ENCODE measurements around the gene AMOTL1.

DNA sequence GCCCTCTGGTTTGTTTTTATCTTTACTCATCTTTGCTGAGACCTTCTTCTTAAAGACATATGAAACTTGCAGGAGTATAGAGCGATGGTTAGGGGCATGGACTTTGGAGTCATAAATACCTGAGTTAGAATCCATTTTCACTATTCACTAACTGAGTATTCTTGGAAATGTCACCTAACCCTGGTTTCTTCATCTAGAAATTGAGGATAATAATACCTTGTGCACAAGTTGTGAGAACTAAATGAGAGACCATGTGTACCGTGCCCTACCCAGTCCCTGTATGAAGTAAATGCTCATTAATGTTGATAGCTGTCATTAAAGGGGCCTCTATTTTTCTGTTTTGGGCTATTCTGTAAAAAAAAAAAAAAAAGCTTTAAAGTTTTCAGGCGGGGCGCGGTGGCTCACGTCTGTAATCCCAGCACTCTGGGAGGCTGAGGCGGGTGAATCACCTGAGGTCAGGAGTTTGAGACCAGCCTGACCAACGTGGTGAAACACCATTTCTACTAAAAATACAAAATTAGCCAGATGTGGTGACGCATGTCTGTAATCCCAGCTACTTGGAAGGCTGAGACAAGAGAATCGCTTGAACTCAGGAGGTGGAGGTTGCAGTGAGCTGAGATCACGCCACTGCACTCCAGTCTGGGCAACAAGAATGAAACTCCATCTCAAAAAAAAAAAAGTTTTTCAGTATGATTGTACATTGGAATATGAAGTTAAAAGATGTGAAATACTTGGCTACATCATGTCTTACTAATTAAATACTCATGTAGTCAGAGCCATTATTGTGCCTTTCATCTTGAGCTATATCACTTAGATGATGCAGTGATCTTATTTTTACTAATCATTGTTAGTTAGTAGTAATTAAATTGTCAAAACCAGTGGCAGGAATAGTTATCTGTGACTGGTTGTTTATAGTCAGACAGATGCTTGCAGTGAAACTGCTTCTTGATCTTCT, 95.0 kb downstream of the AMOTL1 start:
- TF ChIP-seq, protein P1, sequence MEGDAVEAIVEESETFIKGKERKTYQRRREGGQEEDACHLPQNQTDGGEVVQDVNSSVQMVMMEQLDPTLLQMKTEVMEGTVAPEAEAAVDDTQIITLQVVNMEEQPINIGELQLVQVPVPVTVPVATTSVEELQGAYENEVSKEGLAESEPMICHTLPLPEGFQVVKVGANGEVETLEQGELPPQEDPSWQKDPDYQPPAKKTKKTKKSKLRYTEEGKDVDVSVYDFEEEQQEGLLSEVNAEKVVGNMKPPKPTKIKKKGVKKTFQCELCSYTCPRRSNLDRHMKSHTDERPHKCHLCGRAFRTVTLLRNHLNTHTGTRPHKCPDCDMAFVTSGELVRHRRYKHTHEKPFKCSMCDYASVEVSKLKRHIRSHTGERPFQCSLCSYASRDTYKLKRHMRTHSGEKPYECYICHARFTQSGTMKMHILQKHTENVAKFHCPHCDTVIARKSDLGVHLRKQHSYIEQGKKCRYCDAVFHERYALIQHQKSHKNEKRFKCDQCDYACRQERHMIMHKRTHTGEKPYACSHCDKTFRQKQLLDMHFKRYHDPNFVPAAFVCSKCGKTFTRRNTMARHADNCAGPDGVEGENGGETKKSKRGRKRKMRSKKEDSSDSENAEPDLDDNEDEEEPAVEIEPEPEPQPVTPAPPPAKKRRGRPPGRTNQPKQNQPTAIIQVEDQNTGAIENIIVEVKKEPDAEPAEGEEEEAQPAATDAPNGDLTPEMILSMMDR (IDR thresholded peaks at IDR 0.05) = no peak
- TF ChIP-seq EZH2 (IDR thresholded peaks at IDR 0.05) (no peak), EZH2phosphoT487 (IDR thresholded peaks at IDR 0.05) (no peak)
